ENCODE results near the gene CLCNKA.
"Not testable (repeated sequence)": the region's sequence is repeated elsewhere in the genome, so short reads cannot be mapped to it uniquely, and the experiment has no call there.

Gene CLCNKA

DNA sequence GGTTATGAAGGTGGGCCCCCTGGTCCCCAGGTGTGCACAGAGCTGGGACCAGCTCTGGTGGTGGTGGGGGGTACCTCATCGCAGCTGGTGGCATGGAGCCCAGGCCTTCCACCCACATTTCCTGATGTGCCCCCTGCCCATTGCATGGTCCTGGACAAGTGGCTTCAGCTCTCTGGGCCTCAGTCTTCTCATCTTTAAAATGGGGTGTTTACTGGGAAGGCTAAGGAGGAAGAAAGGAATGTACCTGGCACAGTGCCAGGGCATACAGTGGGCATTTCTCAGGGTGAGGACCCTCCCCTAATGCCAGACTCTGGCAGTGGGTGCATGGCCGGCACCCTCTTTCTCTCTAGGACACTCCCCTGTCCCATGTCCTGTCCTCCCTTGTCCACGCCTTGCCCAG, 29.2 kb downstream of the CLCNKA start:
- TF ChIP-seq EZH2phosphoT487 (IDR thresholded peaks at IDR 0.05; ENCODE audit: low read depth), result no peak
- no peak for TF ChIP-seq CTCF (IDR thresholded peaks at IDR 0.05; ENCODE audit: low read depth, low read length)
- Histone ChIP-seq H3K9ac (ENCODE audit: low read length) (no peak overlapping the region), H3K79me2 (ENCODE audit: low read length) (no peaks in the 10 kb centered on the region), H3K27me3 (ENCODE audit: low read depth, low read length) (no peaks in the 10 kb centered on the region), H3K4me1 (ENCODE audit: low read length) (0 out of 2 replicates have a peak, but pooled peaks cover 3% of the 10 kb centered on the region), H2AFZ (ENCODE audit: low read depth, low read length) (no peak overlapping the region), H3K4me2 (ENCODE audit: low read length) (no peak overlapping the region), H4K20me1 (ENCODE audit: insufficient read depth, low read length) (no peaks in the 10 kb centered on the region), H3K9me3 (ENCODE audit: insufficient read depth, low read length) (no peaks in the 10 kb centered on the region), H3K4me3 (ENCODE audit: low read length) (no peak overlapping the region), H3K36me3 (replicated peaks; ENCODE audit: low read depth, low read length) (no peaks in the 10 kb centered on the region), H3K27ac (ENCODE audit: low read length) (no peak overlapping the region)

GRCh38 chr1:16051949-16052348, 30.1 kb downstream of the CLCNKA start:
- H3K4me1 ChIP-seq (ENCODE audit: low read length); H3K27me3 ChIP-seq (ENCODE audit: low read depth, low read length); H3K27ac ChIP-seq (ENCODE audit: low read length); H3K9me3 ChIP-seq (ENCODE audit: insufficient read depth, low read length); H3K9ac ChIP-seq (ENCODE audit: low read length); H3K36me3 ChIP-seq (replicated peaks; ENCODE audit: low read depth, low read length); H3K4me3 ChIP-seq (ENCODE audit: low read length); H3K4me2 ChIP-seq (ENCODE audit: low read length); H2AFZ ChIP-seq (ENCODE audit: low read depth, low read length); H3K79me2 ChIP-seq (ENCODE audit: low read length); H4K20me1 ChIP-seq (ENCODE audit: insufficient read depth, low read length): not testable (repeated sequence)

DNA sequence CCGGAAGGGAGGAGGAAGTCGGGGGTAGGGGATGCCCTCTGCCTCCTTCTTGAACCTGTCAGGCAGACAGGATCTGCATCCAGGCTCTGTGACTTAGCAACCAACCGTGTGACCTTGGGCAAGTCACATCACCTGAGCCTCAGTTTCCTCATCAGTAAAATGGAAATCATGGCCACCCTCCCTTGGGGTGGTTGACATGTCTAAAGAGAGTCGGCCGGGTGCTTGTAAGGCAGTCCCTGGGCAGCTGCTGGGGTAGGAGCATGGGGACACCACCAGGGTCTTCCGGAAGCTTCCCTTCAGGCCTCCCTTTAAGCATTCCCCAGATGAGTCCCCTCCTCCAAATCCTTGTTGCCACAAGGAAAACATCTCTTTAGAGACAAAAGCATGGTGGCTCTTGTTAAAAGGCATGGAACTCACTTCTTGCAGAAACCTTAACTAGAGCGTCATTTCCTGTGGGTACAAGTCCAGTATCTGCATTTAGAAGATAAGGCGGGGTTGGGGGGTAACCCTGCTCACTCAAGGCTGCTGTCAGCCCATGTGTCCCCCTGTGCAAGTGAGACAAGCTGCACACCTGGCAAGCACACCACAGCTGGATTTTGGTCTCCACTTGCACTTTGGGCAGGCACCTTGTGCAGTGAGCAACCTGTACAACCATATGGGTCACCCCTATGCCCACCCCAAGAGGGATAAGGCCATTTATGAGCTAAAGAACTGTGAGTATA, 32.1 kb downstream of the CLCNKA start:
- Histone ChIP-seq H2AFZ (ENCODE audit: low read depth, low read length) (no peak overlapping the region), H3K79me2 (ENCODE audit: low read length) (no peaks in the 10 kb centered on the region), H3K9me3 (ENCODE audit: insufficient read depth, low read length) (no peaks in the 10 kb centered on the region), H3K9ac (ENCODE audit: low read length) (no peak overlapping the region), H3K4me2 (ENCODE audit: low read length) (no peak overlapping the region), H3K27me3 (ENCODE audit: low read depth, low read length) (no peaks in the 10 kb centered on the region), H3K36me3 (replicated peaks; ENCODE audit: low read depth, low read length) (no peaks in the 10 kb centered on the region), H4K20me1 (ENCODE audit: insufficient read depth, low read length) (no peaks in the 10 kb centered on the region), H3K4me1 (ENCODE audit: low read length) (peaks cover 6% of the 10 kb centered on the region; the same call in 1 of the 2 replicates), H3K4me3 (ENCODE audit: low read length) (no peak overlapping the region), H3K27ac (ENCODE audit: low read length) (no peak overlapping the region)
- TF ChIP-seq EZH2phosphoT487 (IDR thresholded peaks at IDR 0.05; ENCODE audit: low read depth), result no peak
- TF ChIP-seq CTCF (IDR thresholded peaks at IDR 0.05; ENCODE audit: low read depth, low read length), result no peak

- no peaks in the 10 kb centered on the region for H4K20me1 ChIP-seq (ENCODE audit: insufficient read depth, low read length)
- no peaks in the 10 kb centered on the region for H3K79me2 ChIP-seq (ENCODE audit: low read length)
- H3K4me2 ChIP-seq (ENCODE audit: low read length), result no peak overlapping the region
- no peak overlapping the region for H3K9ac ChIP-seq (ENCODE audit: low read length)
- no peak for TF ChIP-seq CTCF (IDR thresholded peaks at IDR 0.05; ENCODE audit: low read depth, low read length)
- TF ChIP-seq EZH2phosphoT487 (IDR thresholded peaks at IDR 0.05; ENCODE audit: low read depth), result no peak
- peaks cover 9% of the 10 kb centered on the region; the same call in 1 of the 2 replicates for H3K4me1 ChIP-seq (ENCODE audit: low read length)
- no peak overlapping the region for H3K27ac ChIP-seq (ENCODE audit: low read length)
- H2AFZ ChIP-seq (ENCODE audit: low read depth, low read length), result no peak overlapping the region
- H3K27me3 ChIP-seq (ENCODE audit: low read depth, low read length), result no peaks in the 10 kb centered on the region
- H3K9me3 ChIP-seq (ENCODE audit: insufficient read depth, low read length), result no peaks in the 10 kb centered on the region
- H3K36me3 ChIP-seq (replicated peaks; ENCODE audit: low read depth, low read length), result no peaks in the 10 kb centered on the region
- no peak overlapping the region for H3K4me3 ChIP-seq (ENCODE audit: low read length)
These were observed 33.0 kb downstream of the CLCNKA start for GRCh38 chr1:16054598-16055540.

Measured in OCI-LY3 (cell line).